Stimulated activated CD8-positive, alpha-beta memory T cell treated with anti-CD3 and anti-CD28 coated beads, Interleukin-7, amount 100 ng/mL, for 24 hours (primary cell): Measurements from ENCODE around the gene EMILIN2.

Experiments used
- DNase-seq: peaks from one replicate; pipeline ENCODE4 v3.0.0-alpha.2; 2020; ENCODE audit warnings: low read depth

EMILIN2 gene

GRCh38 chr18:2956056-2956455 is 109.2 kb downstream of the EMILIN2 start:
- DNase-seq = no peak

- DNase-seq = no peak
Observed at GRCh38 chr18:2958819-2959298, 112.1 kb downstream of the EMILIN2 start.

GRCh38 chr18:2959341-2959740 is 112.5 kb downstream of the EMILIN2 start:
- no peak for DNase-seq

- DNase-seq = no peak
Observed at GRCh38 chr18:2960983-2961696, 114.3 kb downstream of the EMILIN2 start.

- DNase-seq = no peak
Observed at GRCh38 chr18:2961821-2962220, 115.0 kb downstream of the EMILIN2 start.

DNA sequence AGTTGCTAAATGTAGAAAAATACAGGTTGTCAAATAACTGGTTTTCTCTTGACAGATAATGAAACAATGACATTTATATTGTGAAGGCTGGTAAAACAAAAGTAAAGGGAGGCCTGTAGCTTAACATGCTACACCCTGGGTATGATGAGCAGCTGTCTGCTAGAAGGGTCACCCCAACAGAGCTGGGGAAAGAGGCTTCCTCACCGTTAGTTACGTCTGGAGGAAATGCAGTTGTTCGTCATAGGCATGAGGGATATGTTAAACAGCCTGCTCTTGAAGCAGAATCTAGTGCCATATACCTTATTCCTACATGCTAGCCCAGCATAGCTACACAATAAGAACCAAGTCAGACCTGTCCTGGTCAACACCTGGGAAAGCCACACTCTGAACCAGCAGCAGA is 116.2 kb downstream of the EMILIN2 start:
- no peak for DNase-seq

DNA sequence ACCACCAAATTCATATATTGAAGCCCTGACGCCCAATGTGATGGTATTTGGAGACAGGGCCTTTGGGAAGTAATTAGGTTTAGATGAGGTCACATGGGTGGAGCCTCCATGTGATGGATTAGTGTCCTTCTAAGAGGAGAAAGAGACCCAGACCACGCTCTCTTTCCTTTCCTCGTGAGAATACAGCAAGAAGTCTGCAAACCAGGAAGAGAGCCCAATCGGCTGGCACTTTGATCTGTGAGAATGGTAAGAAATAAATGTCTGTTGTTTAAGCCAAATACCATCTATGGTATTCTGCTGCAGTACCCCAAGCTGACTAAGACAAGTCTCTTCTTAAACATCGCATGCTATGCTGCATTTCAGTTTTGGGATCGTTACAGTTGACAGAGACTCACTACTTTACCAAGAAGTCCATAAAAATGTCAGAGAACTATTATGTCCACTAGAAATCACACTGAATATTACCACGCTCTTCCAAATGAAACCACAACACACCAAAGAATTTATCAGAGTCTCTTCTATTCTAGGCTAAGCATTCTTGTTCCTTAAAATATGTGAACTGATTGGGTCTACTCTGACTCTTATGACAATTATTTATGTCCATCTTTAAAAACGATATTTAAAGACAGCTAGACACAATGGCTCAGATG is 117.7 kb downstream of the EMILIN2 start:
- DNase-seq = no peak
